Osteoblast (primary cell): ENCODE measurements around the gene ARFGEF2. TPM values are rescaled to one million over a fixed set of nuclear protein-coding genes. Genes with fewer than 3 reads are reported as not detected.

Experiments used
- DNase-seq: peaks from one replicate; pipeline ENCODE4 v3.0.0; 2011; ENCODE audit warnings: low spot score, mixed read lengths; ENCODE audit not compliant: insufficient read length; ENCODE audit errors: missing footprints
- H2AFZ ChIP-seq: 2 replicates; pipeline ENCODE4 v1.6.0; 2011; ENCODE audit warnings: mild to moderate bottlenecking, low read length
- H3K27ac ChIP-seq: 2 replicates; pipeline ENCODE4 v1.5.1; 2011; ENCODE audit warnings: mild to moderate bottlenecking, low read depth, low read length, moderate library complexity
- H3K27me3 ChIP-seq: 2 replicates; pipeline ENCODE4 v1.6.0; 2012; ENCODE audit warnings: mild to moderate bottlenecking, control low read depth, inconsistent platforms, low read length, moderate library complexity; ENCODE audit not compliant: insufficient read depth
- H3K36me3 ChIP-seq: 2 replicates; pipeline ENCODE4 v1.5.1; 2011; ENCODE audit warnings: mild to moderate bottlenecking, low read length, control low read depth, moderate library complexity; ENCODE audit not compliant: insufficient read depth
- H3K4me1 ChIP-seq: 2 replicates; pipeline ENCODE4 v1.5.1; 2011; ENCODE audit warnings: mild to moderate bottlenecking, low read length, control low read depth, moderate library complexity; ENCODE audit not compliant: insufficient read depth
- H3K4me2 ChIP-seq: 2 replicates; pipeline ENCODE4 v1.6.0; 2011; ENCODE audit warnings: mild to moderate bottlenecking, low read length; ENCODE audit not compliant: insufficient read depth
- H3K4me3 ChIP-seq: fragments of 200-600 bp; sonication (generic); 3 replicates; pipeline ENCODE4 v1.5.1; 2012; ENCODE audit warnings: mild to moderate bottlenecking, low read length, inconsistent platforms; ENCODE audit not compliant: insufficient read depth
- H3K79me2 ChIP-seq: 2 replicates; pipeline ENCODE4 v1.6.0; 2012; ENCODE audit warnings: mild to moderate bottlenecking, low read length, control low read depth, inconsistent platforms; ENCODE audit not compliant: insufficient read depth
- H3K9me3 ChIP-seq: 2 replicates; pipeline ENCODE4 v1.5.1; 2011; ENCODE audit warnings: low read depth, low read length, control low read depth
- H4K20me1 ChIP-seq: 2 replicates; pipeline ENCODE4 v1.6.0; 2012; ENCODE audit warnings: mild to moderate bottlenecking, low read length, control low read depth; ENCODE audit not compliant: insufficient read depth
- CTCF ChIP-seq: IDR thresholded peaks from 2 replicates; pipeline ENCODE4 v1.5.1; 2011; ENCODE audit warnings: mild to moderate bottlenecking, low read depth, low read length, moderate library complexity; ENCODE audit errors: extremely low read depth
- total RNA-seq: library from RNA; depleted of rRNA; stranded (reverse); fragments of >200 nt; gene quantifications from 2 replicates; pipeline ENCODE4 v1.2.3, GENCODE V29; 2012

ARFGEF2 gene
- total RNA-seq, 1 donor, result 42.0 TPM

- peaks cover 64% of the 10 kb centered on the region for H3K36me3 ChIP-seq
- no peaks in the 10 kb centered on the region for H3K9me3 ChIP-seq
- H3K4me2 ChIP-seq, result no peak overlapping the region
- H3K4me1 ChIP-seq, result no peaks in the 10 kb centered on the region
- H3K27ac ChIP-seq, result no peak overlapping the region
- peaks cover 19% of the 10 kb centered on the region for H3K79me2 ChIP-seq
- TF ChIP-seq CTCF, result no peak
- H3K27me3 ChIP-seq, result no peaks in the 10 kb centered on the region
- peaks cover 13% of the 10 kb centered on the region for H4K20me1 ChIP-seq
- no peak overlapping the region for H2AFZ ChIP-seq
- DNase-seq, result no peak
- no peak overlapping the region for H3K4me3 ChIP-seq
Measured at GRCh38 chr20:48953653-48954052, 32.1 kb downstream of the ARFGEF2 start.

DNA sequence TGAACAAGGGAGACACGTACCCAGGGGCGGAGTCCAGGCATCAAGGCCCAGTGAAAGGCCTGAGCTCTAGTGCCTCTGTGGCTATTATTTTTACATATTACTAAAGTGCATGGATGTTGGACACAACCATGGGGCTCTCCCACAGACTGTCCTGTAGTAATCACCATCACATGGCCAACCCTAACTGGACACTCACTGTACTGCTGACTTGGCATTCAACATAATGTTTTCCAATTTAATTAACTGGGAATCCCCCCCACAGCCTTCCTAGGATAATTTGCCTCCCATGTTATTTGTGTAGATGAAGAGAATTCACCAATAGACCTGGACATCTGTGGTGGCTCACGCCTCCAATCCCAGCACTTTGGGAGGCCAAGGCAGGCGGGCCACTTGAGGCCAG is 34.5 kb downstream of the ARFGEF2 start:
- Histone ChIP-seq H3K4me1 (no peaks in the 10 kb centered on the region), H4K20me1 (peaks cover 5% of the 10 kb centered on the region), H3K4me3 (no peak overlapping the region), H3K9me3 (no peaks in the 10 kb centered on the region), H3K4me2 (no peak overlapping the region), H3K27me3 (no peaks in the 10 kb centered on the region), H3K79me2 (peaks cover 7% of the 10 kb centered on the region), H3K36me3 (peaks cover 62% of the 10 kb centered on the region), H3K27ac (no peak overlapping the region), H2AFZ (no peak overlapping the region)
- DNase-seq, result no peak
- no peak for TF ChIP-seq CTCF

GRCh38 chr20:48957053-48957481 is 35.6 kb downstream of the ARFGEF2 start:
- Histone ChIP-seq H3K4me3 (no peak overlapping the region), H3K9me3 (no peaks in the 10 kb centered on the region), H3K4me1 (no peaks in the 10 kb centered on the region), H2AFZ (no peak overlapping the region), H3K27me3 (no peaks in the 10 kb centered on the region), H4K20me1 (peaks cover 5% of the 10 kb centered on the region), H3K27ac (no peak overlapping the region), H3K79me2 (peaks cover 5% of the 10 kb centered on the region), H3K36me3 (peaks cover 54% of the 10 kb centered on the region), H3K4me2 (no peak overlapping the region)
- TF ChIP-seq CTCF, result no peak
- no peak for DNase-seq

GRCh38 chr20:48957533-48957932 is 36.0 kb downstream of the ARFGEF2 start:
- H3K79me2 ChIP-seq, result peaks cover 5% of the 10 kb centered on the region
- no peak for DNase-seq
- no peaks in the 10 kb centered on the region for H3K27me3 ChIP-seq
- no peak overlapping the region for H3K4me3 ChIP-seq
- no peak for TF ChIP-seq CTCF
- H3K9me3 ChIP-seq, result no peaks in the 10 kb centered on the region
- no peak overlapping the region for H3K27ac ChIP-seq
- H3K4me1 ChIP-seq, result no peaks in the 10 kb centered on the region
- no peak overlapping the region for H2AFZ ChIP-seq
- peaks cover 53% of the 10 kb centered on the region for H3K36me3 ChIP-seq
- H4K20me1 ChIP-seq, result peaks cover 5% of the 10 kb centered on the region
- H3K4me2 ChIP-seq, result no peak overlapping the region
